DOHH2 (cell line): ENCODE data around the gene NRCAM.

Experiments used
- EZH2phosphoT487 ChIP-seq: fragments of 200-600 bp; sonication (generic); IDR thresholded peaks from 2 replicates; pipeline ENCODE4 v1.6.1; 2017; ENCODE audit warnings: borderline replicate concordance, mild to moderate bottlenecking, antibody characterized with exemption, low read length, moderate library complexity, mixed read lengths
- TF ChIP-seq, protein P1 (sequence below): fragments of 200-600 bp; sonication (generic); IDR thresholded peaks from one replicate; pipeline ENCODE4 v1.5.1; 2014; ENCODE audit warnings: antibody characterized with exemption, mild to moderate bottlenecking, low read depth, low read length; ENCODE audit not compliant: poor library complexity, severe bottlenecking

GRCh38 chr7:108118959-108119358 is 337.3 kb downstream of the NRCAM start:
- TF ChIP-seq, protein P1, sequence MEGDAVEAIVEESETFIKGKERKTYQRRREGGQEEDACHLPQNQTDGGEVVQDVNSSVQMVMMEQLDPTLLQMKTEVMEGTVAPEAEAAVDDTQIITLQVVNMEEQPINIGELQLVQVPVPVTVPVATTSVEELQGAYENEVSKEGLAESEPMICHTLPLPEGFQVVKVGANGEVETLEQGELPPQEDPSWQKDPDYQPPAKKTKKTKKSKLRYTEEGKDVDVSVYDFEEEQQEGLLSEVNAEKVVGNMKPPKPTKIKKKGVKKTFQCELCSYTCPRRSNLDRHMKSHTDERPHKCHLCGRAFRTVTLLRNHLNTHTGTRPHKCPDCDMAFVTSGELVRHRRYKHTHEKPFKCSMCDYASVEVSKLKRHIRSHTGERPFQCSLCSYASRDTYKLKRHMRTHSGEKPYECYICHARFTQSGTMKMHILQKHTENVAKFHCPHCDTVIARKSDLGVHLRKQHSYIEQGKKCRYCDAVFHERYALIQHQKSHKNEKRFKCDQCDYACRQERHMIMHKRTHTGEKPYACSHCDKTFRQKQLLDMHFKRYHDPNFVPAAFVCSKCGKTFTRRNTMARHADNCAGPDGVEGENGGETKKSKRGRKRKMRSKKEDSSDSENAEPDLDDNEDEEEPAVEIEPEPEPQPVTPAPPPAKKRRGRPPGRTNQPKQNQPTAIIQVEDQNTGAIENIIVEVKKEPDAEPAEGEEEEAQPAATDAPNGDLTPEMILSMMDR: no peak
- TF ChIP-seq EZH2phosphoT487: no peak
